ENCODE results near the gene ERBB2. TPM values are rescaled to one million over a fixed set of nuclear protein-coding genes. Genes with fewer than 3 reads are reported as not detected.
A peak's percentile ranks its signal among the peaks of the same experiment; 100 is the strongest.

ERBB2 gene
- total and polyA plus RNA-seq, 2 of the 8 experiments (the other 6 are each of a cell fraction or from before 2014, with no cell fraction given) = 183 to 394 TPM

- no peak overlapping the region for H2BK15ac ChIP-seq (ENCODE audit: low read length)
- H3K56ac ChIP-seq (replicated peaks; ENCODE audit: insufficient read length, low read depth, low read length) = peak overlapping the region; percentile 2
- no peak overlapping the region for H3K14ac ChIP-seq (ENCODE audit: insufficient read length)
- H3K4ac ChIP-seq (replicated peaks; ENCODE audit: insufficient read length, low read depth, low read length) = no peak overlapping the region
- no peak overlapping the region for H3K23ac ChIP-seq (ENCODE audit: insufficient read length)
- H4K5ac ChIP-seq (ENCODE audit: insufficient read length, low read depth, low read length) = no peak overlapping the region
- H3K79me2 ChIP-seq (ENCODE audit: control insufficient read depth in 1 of 2, insufficient read depth in 2 of 2, low read length in 2 of 2) = peaks cover 0 to 16% of the 10 kb centered on the region in 2 experiments; a peak in 2 of 4 replicates
- TF ChIP-seq EP300 (IDR thresholded peaks at IDR 0.05; ENCODE audit: borderline replicate concordance in 1 of 2, low read depth in 2 of 2, low read length in 2 of 2) = no peak
- H3K36me3 ChIP-seq (ENCODE audit: control insufficient read depth in 2 of 4, insufficient read depth in 4 of 4, low read length in 3 of 4) = peaks cover 4 to 40% (median 31%) of the 10 kb centered on the region in 4 experiments; a peak in 6 of 8 replicates
- CTCF ChIA-PET (ENCODE audit: partially characterized antibody) = interaction anchor here (0.7 to 2.0 kb wide), 7 partner anchors 8 to 121 kb away, joined by 3 to 6 read pairs (median 3); no protein-coding TSS in a partner anchor
- POLR2A ChIA-PET (ENCODE audit: partially characterized antibody) = interaction anchor here (0.8 to 1.3 kb wide), 2 partner anchors 8 to 13 kb away, joined by 3 to 4 read pairs; no protein-coding TSS in a partner anchor
- DNase-seq (ENCODE audit: low read depth in 1 of 2, low spot score in 2 of 2) (no peak), FAIRE-seq (no peak)
- H3K9ac ChIP-seq (replicated peaks in 1 of 4; ENCODE audit: extremely low read depth in 1 of 4, low read depth in 3 of 4, low read length in 3 of 4) = no peak overlapping the region
- no peak overlapping the region for H3K4me3 ChIP-seq (ENCODE audit: extremely low read depth in 1 of 4, insufficient read depth in 2 of 4, low read depth in 3 of 4, low read length in 4 of 4)
- H3K79me1 ChIP-seq (ENCODE audit: low read depth, low read length) = peaks cover 9% of the 10 kb centered on the region
- H4K91ac ChIP-seq (replicated peaks; ENCODE audit: insufficient read length, low read length) = peak overlapping the region; percentile 13
- peak overlapping the region; percentile 16; the same call in 1 of the 2 replicates for H3K18ac ChIP-seq (ENCODE audit: extremely low read depth, low read length)
- no peak overlapping the region for H2AK5ac ChIP-seq (ENCODE audit: low read depth, low read length)
- H4K20me1 ChIP-seq (replicated peaks in 1 of 2; ENCODE audit: control insufficient read depth in 1 of 2, insufficient read depth in 2 of 2, low read length in 2 of 2) = no peaks in the 10 kb centered on the region
- H3K9me3 ChIP-seq (ENCODE audit: insufficient read depth in 2 of 2, low read depth in 1 of 2, low read length in 1 of 2) = no peaks in the 10 kb centered on the region
- no peak overlapping the region for H3K4me2 ChIP-seq (ENCODE audit: insufficient read depth in 1 of 2, low read depth in 2 of 2, low read length in 2 of 2)
- peaks cover 21% of the 10 kb centered on the region for H3K23me2 ChIP-seq (ENCODE audit: low read depth, low read length)
- H2BK12ac ChIP-seq (ENCODE audit: low read depth, low read length) = no peak overlapping the region
- H2BK120ac ChIP-seq (replicated peaks; ENCODE audit: low read depth, low read length) = no peak overlapping the region
- H2BK5ac ChIP-seq (ENCODE audit: low read depth, low read length) = 0 out of 2 replicates have a peak overlapping the region, but pooled peaks have one; percentile 24
- H4K8ac ChIP-seq (ENCODE audit: extremely low read depth, insufficient read depth, low read length) = no peak overlapping the region
- H2AFZ ChIP-seq (ENCODE audit: low read length) = no peak overlapping the region
- H3K4me1 ChIP-seq (replicated peaks in 1 of 4; ENCODE audit: control insufficient read depth in 3 of 4, insufficient read depth in 4 of 4, low read length in 3 of 4) = peaks cover 5 to 22% (median 19%) of the 10 kb centered on the region in 4 experiments
- 96% methylated on average over 21 of the region's 21 CpGs; no CpG with 5 or more reads in 1 of the 2 experiments for WGBS, 2 experiments (ENCODE audit: extremely low coverage in 1 of 2, insufficient coverage in 1 of 2, insufficient read length in 1 of 2, insufficient replicate concordance in 2 of 2, low coverage in 1 of 2, low lambda C conversion rate in 2 of 2, missing lambda C conversion rate in 1 of 2)
- H3K27ac ChIP-seq (ENCODE audit: low read depth, low read length) = no peak overlapping the region
- no peak overlapping the region for H2BK20ac ChIP-seq (ENCODE audit: low read length)
- H3K27me3 ChIP-seq (replicated peaks in 1 of 4; ENCODE audit: control insufficient read depth in 3 of 4, extremely low read depth in 1 of 4, insufficient read depth in 3 of 4, low read length in 3 of 4) = no peaks in the 10 kb centered on the region
Measured at GRCh38 chr17:39742856-39743436, 43.1 kb downstream of the ERBB2 start.
